HL-60 (cell line): Measurements from ENCODE around the gene STOML2.

Experiments used
- DNase-seq, 2 experiments: peaks; one replicate each; pipeline ENCODE4 v3.0.0-alpha.2; 2010 to 2020; ENCODE audit warnings: low read depth in 1 of 2, low spot score in 1 of 2
- H3K27ac ChIP-seq: fragments of 250-450 bp; sonication (Bioruptor Pico); replicated peaks from 2 replicates; pipeline ENCODE4 v1.5.1; 2020; ENCODE audit warnings: mild to moderate bottlenecking, moderate library complexity
- H3K27me3 ChIP-seq: fragments of 250-450 bp; sonication (Bioruptor Pico); 2 replicates; pipeline ENCODE4 v1.5.1; 2021; ENCODE audit warnings: mild to moderate bottlenecking, moderate library complexity; ENCODE audit not compliant: insufficient read depth, poor library complexity, severe bottlenecking
- H3K4me3 ChIP-seq: replicated peaks from 2 replicates; pipeline ENCODE4 v1.5.1; 2011; ENCODE audit warnings: mild to moderate bottlenecking, control low read depth, low read length; ENCODE audit not compliant: insufficient read depth
- GABPA ChIP-seq: IDR thresholded peaks from 2 replicates; pipeline ENCODE4 v1.6.1; 2012; ENCODE audit warnings: low read depth
- POLR2AphosphoS5 ChIP-seq: IDR thresholded peaks from 2 replicates; pipeline ENCODE4 v1.6.1; 2012; ENCODE audit warnings: low read depth
- SPI1 ChIP-seq: IDR thresholded peaks from 2 replicates; pipeline ENCODE4 v1.6.1; 2012; ENCODE audit warnings: low read depth, mild to moderate bottlenecking, borderline replicate concordance
- TF ChIP-seq, protein P1 (sequence below): IDR thresholded peaks from one replicate; pipeline ENCODE4 v1.5.1; 2011; ENCODE audit warnings: low read length, control low read depth, inconsistent platforms; ENCODE audit not compliant: insufficient read depth
- TF ChIP-seq, protein P2 (sequence below): IDR thresholded peaks from 2 replicates; pipeline ENCODE4 v1.6.1; 2012; ENCODE audit warnings: low read depth; ENCODE audit not compliant: insufficient replicate concordance

Gene STOML2

DNA sequence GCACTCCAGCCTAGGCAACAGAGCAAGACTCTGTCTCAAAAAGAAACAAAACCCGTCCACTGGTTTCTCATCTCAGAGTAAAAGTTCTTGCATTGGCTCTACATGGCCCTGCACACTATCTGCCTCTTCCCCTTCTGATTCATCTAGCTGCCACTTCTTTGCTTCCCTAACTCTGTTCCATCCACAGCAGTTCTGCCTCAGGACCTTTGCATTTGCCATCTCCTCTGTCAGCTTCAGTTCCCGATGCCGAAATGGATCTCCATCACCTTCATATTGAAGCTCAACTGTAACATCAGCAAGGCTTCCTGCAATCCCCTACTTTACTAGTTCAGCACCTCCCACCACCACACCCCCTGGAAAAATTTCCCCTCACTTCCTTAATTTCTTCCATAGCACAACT lies 5.4 kb downstream of the STOML2 start:
- no peak overlapping the region for H3K4me3 ChIP-seq
- DNase-seq, result no peak
- no peak overlapping the region for H3K27ac ChIP-seq
- H3K27me3 ChIP-seq, result no peaks in the 10 kb centered on the region
- TF ChIP-seq POLR2AphosphoS5, result no peak
- TF ChIP-seq SPI1, result peak; percentile 14; the same call in 1 of the 2 replicates

DNA sequence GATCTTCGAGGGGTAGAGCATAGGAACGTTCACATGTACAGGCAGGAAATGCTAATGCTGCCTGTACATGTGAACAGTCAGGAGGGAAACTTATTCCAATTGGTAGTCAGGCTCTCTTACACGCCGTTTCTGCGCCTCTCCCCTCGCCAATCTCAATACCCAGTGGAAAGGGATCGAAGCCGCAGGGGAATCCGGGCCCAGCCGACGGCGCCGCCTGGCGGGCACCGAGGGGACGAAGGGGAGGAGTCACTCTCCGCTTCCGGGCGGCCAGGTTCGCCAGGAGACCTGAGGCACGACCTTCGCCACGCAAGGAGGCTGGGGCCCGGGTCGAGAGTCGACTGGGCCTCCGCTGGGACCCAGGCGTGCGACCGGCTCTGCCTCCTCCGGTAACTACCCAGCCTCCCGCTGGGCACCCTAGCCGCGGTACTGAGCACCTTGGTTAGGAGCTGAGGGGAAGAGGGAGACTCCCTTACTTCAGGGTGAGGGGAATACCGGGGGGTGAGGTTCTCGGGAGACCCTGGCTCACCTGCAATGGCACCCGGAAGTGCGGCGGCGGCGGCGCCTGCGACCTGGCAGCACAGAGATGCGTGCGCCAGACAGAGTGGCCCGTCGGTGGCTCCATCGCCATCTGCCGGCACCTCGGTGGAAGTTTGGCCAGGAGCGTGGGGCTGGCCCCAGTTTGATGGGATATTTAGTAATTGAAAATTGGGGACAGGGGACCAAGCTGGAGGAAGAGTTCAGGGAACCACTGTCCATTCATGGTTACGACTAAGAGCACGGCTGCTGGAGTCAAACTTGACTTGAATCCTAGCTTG lies 6.7 kb downstream of the STOML2 start, which contains the start of gene PIGO:
TSS of gene PIGO (minus strand) at position 557 of the 815 bp plus-strand sequence. CDS start 1,026 bp downstream, outside the sequence.
- peak within 1 kb of the TSS; percentile 62 for H3K4me3 ChIP-seq
- DNase-seq, result peak; percentile 84 to 92

DNA sequence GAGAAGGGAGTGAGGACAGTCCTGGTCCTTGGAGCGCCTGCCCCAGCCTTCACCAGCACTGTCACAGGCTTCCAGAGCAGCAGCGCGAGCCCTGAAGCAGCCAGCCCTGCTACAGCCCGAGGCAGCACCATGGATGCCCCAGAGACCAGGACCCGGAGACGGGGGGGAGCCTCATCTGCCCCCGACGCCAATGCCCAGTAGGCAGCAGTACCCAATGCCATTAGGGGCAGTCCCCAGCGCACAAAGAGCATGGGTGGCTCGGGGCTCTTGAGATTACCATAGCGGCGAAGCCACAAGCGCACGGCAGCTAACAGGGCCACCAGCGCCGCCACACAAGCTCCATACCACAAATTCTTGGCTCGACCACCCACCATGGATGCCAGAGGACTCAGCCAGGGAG lies 11.4 kb downstream of the STOML2 start:
- Histone ChIP-seq H3K27me3 (no peaks in the 10 kb centered on the region), H3K27ac (no peak overlapping the region), H3K4me3 (no peak overlapping the region)
- DNase-seq, result no peak
- TF ChIP-seq, protein P1, sequence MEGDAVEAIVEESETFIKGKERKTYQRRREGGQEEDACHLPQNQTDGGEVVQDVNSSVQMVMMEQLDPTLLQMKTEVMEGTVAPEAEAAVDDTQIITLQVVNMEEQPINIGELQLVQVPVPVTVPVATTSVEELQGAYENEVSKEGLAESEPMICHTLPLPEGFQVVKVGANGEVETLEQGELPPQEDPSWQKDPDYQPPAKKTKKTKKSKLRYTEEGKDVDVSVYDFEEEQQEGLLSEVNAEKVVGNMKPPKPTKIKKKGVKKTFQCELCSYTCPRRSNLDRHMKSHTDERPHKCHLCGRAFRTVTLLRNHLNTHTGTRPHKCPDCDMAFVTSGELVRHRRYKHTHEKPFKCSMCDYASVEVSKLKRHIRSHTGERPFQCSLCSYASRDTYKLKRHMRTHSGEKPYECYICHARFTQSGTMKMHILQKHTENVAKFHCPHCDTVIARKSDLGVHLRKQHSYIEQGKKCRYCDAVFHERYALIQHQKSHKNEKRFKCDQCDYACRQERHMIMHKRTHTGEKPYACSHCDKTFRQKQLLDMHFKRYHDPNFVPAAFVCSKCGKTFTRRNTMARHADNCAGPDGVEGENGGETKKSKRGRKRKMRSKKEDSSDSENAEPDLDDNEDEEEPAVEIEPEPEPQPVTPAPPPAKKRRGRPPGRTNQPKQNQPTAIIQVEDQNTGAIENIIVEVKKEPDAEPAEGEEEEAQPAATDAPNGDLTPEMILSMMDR, result no peak

More for the DNA sequence above, 6.7 kb downstream of the STOML2 start, which contains the start of gene PIGO:
- peak within 1 kb of the TSS; percentile 97 for H3K27ac ChIP-seq
- TF ChIP-seq, protein P1, result peak; percentile 76
- no peak for TF ChIP-seq SPI1
- TF ChIP-seq POLR2AphosphoS5, result peak; percentile 90
- TF ChIP-seq, protein P2, sequence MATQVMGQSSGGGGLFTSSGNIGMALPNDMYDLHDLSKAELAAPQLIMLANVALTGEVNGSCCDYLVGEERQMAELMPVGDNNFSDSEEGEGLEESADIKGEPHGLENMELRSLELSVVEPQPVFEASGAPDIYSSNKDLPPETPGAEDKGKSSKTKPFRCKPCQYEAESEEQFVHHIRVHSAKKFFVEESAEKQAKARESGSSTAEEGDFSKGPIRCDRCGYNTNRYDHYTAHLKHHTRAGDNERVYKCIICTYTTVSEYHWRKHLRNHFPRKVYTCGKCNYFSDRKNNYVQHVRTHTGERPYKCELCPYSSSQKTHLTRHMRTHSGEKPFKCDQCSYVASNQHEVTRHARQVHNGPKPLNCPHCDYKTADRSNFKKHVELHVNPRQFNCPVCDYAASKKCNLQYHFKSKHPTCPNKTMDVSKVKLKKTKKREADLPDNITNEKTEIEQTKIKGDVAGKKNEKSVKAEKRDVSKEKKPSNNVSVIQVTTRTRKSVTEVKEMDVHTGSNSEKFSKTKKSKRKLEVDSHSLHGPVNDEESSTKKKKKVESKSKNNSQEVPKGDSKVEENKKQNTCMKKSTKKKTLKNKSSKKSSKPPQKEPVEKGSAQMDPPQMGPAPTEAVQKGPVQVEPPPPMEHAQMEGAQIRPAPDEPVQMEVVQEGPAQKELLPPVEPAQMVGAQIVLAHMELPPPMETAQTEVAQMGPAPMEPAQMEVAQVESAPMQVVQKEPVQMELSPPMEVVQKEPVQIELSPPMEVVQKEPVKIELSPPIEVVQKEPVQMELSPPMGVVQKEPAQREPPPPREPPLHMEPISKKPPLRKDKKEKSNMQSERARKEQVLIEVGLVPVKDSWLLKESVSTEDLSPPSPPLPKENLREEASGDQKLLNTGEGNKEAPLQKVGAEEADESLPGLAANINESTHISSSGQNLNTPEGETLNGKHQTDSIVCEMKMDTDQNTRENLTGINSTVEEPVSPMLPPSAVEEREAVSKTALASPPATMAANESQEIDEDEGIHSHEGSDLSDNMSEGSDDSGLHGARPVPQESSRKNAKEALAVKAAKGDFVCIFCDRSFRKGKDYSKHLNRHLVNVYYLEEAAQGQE, result peak; percentile 73
- TF ChIP-seq GABPA, result peak; percentile 74
- no peaks in the 10 kb centered on the region for H3K27me3 ChIP-seq

DNA sequence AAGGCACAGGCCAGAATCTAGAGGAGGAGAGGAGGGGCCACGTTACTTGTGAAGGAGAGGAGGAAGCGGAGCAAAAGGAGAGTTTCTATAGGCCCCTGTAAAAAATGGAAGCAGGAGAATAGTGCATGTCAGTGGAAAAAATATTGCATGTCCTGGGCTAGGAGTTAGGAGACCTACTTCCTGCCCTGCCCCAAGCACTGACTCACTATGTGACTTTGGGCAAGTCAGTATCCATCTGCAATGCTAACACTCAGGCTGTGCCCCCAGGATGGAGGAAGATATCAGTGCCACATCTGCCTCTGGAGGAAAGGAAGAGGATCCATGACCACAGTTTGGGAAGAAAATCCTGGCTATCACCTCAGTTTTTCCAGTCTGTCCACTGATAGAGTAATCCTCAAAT lies 13.5 kb downstream of the STOML2 start:
- Histone ChIP-seq H3K27ac (no peak overlapping the region), H3K4me3 (no peak overlapping the region), H3K27me3 (no peaks in the 10 kb centered on the region)
- no peak for DNase-seq
- TF ChIP-seq POLR2AphosphoS5 (no peak), GABPA (no peak), SPI1 (no peak)
- TF ChIP-seq, protein P1, result no peak
- TF ChIP-seq, protein P2, result no peak
